HEK293 (cell line): ENCODE data around the gene IL20RA.

Experiments used
- CTCF ChIA-PET: fragments of 350-600 bp; formaldehyde crosslinking; extraction: SDS; loops from one replicate; lab custom pipeline; 2021; ENCODE audit warnings: antibody characterized with exemption; lab: Yijun Ruan, JAX
- POLR2A ChIA-PET: fragments of 300-600 bp; formaldehyde crosslinking; extraction: SDS; loops from one replicate; lab custom pipeline; 2020; ENCODE audit warnings: antibody characterized with exemption, inconsistent platforms; lab: Yijun Ruan, JAX
- H3K27ac ChIP-seq: fragments of 200-500 bp; sonication (Bioruptor generic); 2 replicates; pipeline ENCODE4 v1.5.1; 2014; ENCODE audit warnings: low read depth, low read length, control low read depth, inconsistent platforms; ENCODE audit errors: extremely low read depth
- H3K36me3 ChIP-seq, 2 experiments: fragments of 200-500 bp in 1 of 2; sonication (Bioruptor generic) in 1 of 2; 1 replicate in 1 of 2; 2 replicates in 1 of 2; pipeline ENCODE4 v1.5.1; 2014 to 2017; ENCODE audit warnings: inconsistent platforms in 2 of 2, low read length in 2 of 2; ENCODE audit not compliant: control insufficient read depth in 2 of 2, insufficient read depth in 1 of 2
- H3K4me1 ChIP-seq: fragments of 200-500 bp; sonication (Bioruptor generic); 2 replicates; pipeline ENCODE4 v1.5.1; 2014; ENCODE audit warnings: mild to moderate bottlenecking, low read length, inconsistent platforms; ENCODE audit not compliant: control insufficient read depth, insufficient read depth
- H3K4me3 ChIP-seq: 2 replicates; pipeline ENCODE4 v1.5.1; 2011; ENCODE audit warnings: low read depth, mild to moderate bottlenecking, control low read depth, low read length, moderate library complexity
- H3K9me3 ChIP-seq: fragments of 200-500 bp; sonication (Bioruptor generic); 2 replicates; pipeline ENCODE4 v1.5.1; 2014; ENCODE audit warnings: low read depth, low read length, inconsistent platforms; ENCODE audit not compliant: control insufficient read depth, insufficient read depth
- AEBP2 ChIP-seq: fragments of 450-650 bp; formaldehyde crosslinking; IDR thresholded peaks from 2 replicates; pipeline ENCODE4 v1.5.1; 2016; ENCODE audit warnings: missing biosample characterization, missing genetic modification characterization, borderline replicate concordance
- ATF2 ChIP-seq: fragments of 450-650 bp; formaldehyde crosslinking; IDR thresholded peaks from 2 replicates; pipeline ENCODE4 v1.5.1; 2016; ENCODE audit warnings: missing biosample characterization, missing genetic modification characterization, low read depth
- BCL11A ChIP-seq: fragments of 450-650 bp; formaldehyde crosslinking; IDR thresholded peaks from 2 replicates; pipeline ENCODE4 v1.5.1; 2016; ENCODE audit warnings: low read depth, missing biosample characterization, missing genetic modification characterization
- BCL6B ChIP-seq: fragments of 450-650 bp; formaldehyde crosslinking; IDR thresholded peaks from 2 replicates; pipeline ENCODE4 v1.5.1; 2017; ENCODE audit warnings: missing biosample characterization, missing genetic modification characterization
- SP7 ChIP-seq: fragments of 450-650 bp; formaldehyde crosslinking; IDR thresholded peaks from 2 replicates; pipeline ENCODE4 v1.5.1; 2016; ENCODE audit warnings: missing biosample characterization, missing genetic modification characterization
- ZBTB17 ChIP-seq: fragments of 450-650 bp; formaldehyde crosslinking; IDR thresholded peaks from 2 replicates; pipeline ENCODE4 v1.5.1; 2016; ENCODE audit warnings: missing biosample characterization, missing genetic modification characterization
- ZNF138 ChIP-seq: fragments of 450-650 bp; formaldehyde crosslinking; IDR thresholded peaks from 2 replicates; pipeline ENCODE4 v1.5.1; 2016; ENCODE audit warnings: missing biosample characterization, missing genetic modification characterization, borderline replicate concordance
- ZNF19 ChIP-seq: fragments of 450-650 bp; formaldehyde crosslinking; IDR thresholded peaks from 2 replicates; pipeline ENCODE4; 2016; ENCODE audit warnings: missing biosample characterization, missing genetic modification characterization, low read depth
- ZNF223 ChIP-seq: fragments of 450-650 bp; formaldehyde crosslinking; IDR thresholded peaks from 2 replicates; pipeline ENCODE4 v1.5.1; 2016; ENCODE audit warnings: missing biosample characterization, missing genetic modification characterization
- ZNF280D ChIP-seq: fragments of 450-650 bp; formaldehyde crosslinking; IDR thresholded peaks from 2 replicates; pipeline ENCODE4 v1.5.1; 2016; ENCODE audit warnings: missing biosample characterization, missing genetic modification characterization
- ZNF324 ChIP-seq: fragments of 450-650 bp; formaldehyde crosslinking; IDR thresholded peaks from 2 replicates; pipeline ENCODE4 v1.5.1; 2016; ENCODE audit warnings: missing biosample characterization, missing genetic modification characterization
- ZNF48 ChIP-seq: fragments of 450-650 bp; formaldehyde crosslinking; IDR thresholded peaks from 2 replicates; pipeline ENCODE4 v1.5.1; 2016; ENCODE audit warnings: missing biosample characterization, missing genetic modification characterization
- ZNF513 ChIP-seq: fragments of 450-650 bp; IDR thresholded peaks from 2 replicates; pipeline ENCODE4 v1.5.1; 2018; ENCODE audit warnings: missing biosample characterization, missing genetic modification characterization
- ZNF514 ChIP-seq: fragments of 450-650 bp; formaldehyde crosslinking; IDR thresholded peaks from 2 replicates; pipeline ENCODE4 v1.5.1; 2016; ENCODE audit warnings: missing biosample characterization, missing genetic modification characterization
- ZNF530 ChIP-seq: fragments of 450-650 bp; formaldehyde crosslinking; IDR thresholded peaks from 2 replicates; pipeline ENCODE4 v1.5.1; 2016; ENCODE audit warnings: low read depth, missing biosample characterization, missing genetic modification characterization
- ZNF558 ChIP-seq: fragments of 450-650 bp; formaldehyde crosslinking; IDR thresholded peaks from 2 replicates; pipeline ENCODE4 v1.5.1; 2016; ENCODE audit warnings: missing biosample characterization, missing genetic modification characterization
- ZNF645 ChIP-seq: fragments of 450-650 bp; formaldehyde crosslinking; IDR thresholded peaks from 2 replicates; pipeline ENCODE4; 2016; ENCODE audit warnings: missing biosample characterization, missing genetic modification characterization
- ZNF658 ChIP-seq: fragments of 450-650 bp; formaldehyde crosslinking; IDR thresholded peaks from 2 replicates; pipeline ENCODE4; 2016; ENCODE audit warnings: missing biosample characterization, missing genetic modification characterization
- ZNF664 ChIP-seq: fragments of 450-650 bp; formaldehyde crosslinking; IDR thresholded peaks from 2 replicates; pipeline ENCODE4 v1.5.1; 2016; ENCODE audit warnings: missing biosample characterization, missing genetic modification characterization
- ZNF707 ChIP-seq: fragments of 450-650 bp; formaldehyde crosslinking; IDR thresholded peaks from 2 replicates; pipeline ENCODE4 v1.5.1; 2016; ENCODE audit warnings: missing biosample characterization, missing genetic modification characterization
- TF ChIP-seq, protein P1 (sequence below): fragments of 450-650 bp; formaldehyde crosslinking; IDR thresholded peaks from 2 replicates; pipeline ENCODE4 v1.5.1; 2017; ENCODE audit warnings: missing biosample characterization, missing genetic modification characterization
- TF ChIP-seq, protein P2 (sequence below): fragments of 450-650 bp; formaldehyde crosslinking; IDR thresholded peaks from 2 replicates; pipeline ENCODE4 v1.5.1; 2017; ENCODE audit warnings: missing biosample characterization, missing genetic modification characterization

The IL20RA gene

DNA sequence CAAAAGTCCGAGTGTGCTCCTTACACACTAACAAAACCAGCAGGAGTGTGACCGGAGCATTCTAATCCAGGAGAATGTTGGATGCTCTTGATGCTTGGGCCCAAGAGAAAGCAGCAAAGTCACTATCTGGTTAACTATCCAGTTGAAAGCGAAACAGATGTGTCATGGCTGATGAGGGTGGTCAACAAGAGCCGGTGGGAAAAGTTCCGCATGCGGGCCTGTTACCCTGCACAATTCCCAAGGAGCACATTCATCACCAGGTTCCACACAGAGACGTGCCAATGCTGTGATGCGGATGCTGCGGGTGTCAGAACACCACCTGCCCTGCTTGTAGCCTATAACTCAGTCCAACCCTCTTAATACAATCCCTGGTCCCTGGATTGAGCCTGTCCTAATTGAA lies 38.7 kb downstream of the IL20RA start:
- CTCF ChIA-PET = no interaction called here
- no peak overlapping the region for H3K4me3 ChIP-seq
- H3K4me1 ChIP-seq = peaks cover 4% of the 10 kb centered on the region; the same call in 1 of the 2 replicates
- TF ChIP-seq ZNF514 = no peak
- no peak for TF ChIP-seq ZNF707 (tag by site-specific recombination)
- no peak for TF ChIP-seq ZNF223
- no peak for TF ChIP-seq ATF2
- TF ChIP-seq ZNF513 (tag by site-specific recombination) = no peak
- TF ChIP-seq ZNF664 (tag by site-specific recombination) = no peak
- no peak for TF ChIP-seq ZNF48 (tag by site-specific recombination)
- no peak for TF ChIP-seq ZBTB17 (tag by site-specific recombination)
- TF ChIP-seq, protein P1, sequence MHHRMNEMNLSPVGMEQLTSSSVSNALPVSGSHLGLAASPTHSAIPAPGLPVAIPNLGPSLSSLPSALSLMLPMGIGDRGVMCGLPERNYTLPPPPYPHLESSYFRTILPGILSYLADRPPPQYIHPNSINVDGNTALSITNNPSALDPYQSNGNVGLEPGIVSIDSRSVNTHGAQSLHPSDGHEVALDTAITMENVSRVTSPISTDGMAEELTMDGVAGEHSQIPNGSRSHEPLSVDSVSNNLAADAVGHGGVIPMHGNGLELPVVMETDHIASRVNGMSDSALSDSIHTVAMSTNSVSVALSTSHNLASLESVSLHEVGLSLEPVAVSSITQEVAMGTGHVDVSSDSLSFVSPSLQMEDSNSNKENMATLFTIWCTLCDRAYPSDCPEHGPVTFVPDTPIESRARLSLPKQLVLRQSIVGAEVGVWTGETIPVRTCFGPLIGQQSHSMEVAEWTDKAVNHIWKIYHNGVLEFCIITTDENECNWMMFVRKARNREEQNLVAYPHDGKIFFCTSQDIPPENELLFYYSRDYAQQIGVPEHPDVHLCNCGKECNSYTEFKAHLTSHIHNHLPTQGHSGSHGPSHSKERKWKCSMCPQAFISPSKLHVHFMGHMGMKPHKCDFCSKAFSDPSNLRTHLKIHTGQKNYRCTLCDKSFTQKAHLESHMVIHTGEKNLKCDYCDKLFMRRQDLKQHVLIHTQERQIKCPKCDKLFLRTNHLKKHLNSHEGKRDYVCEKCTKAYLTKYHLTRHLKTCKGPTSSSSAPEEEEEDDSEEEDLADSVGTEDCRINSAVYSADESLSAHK (tag by site-specific recombination) = no peak
- TF ChIP-seq ZNF324 = no peak
- TF ChIP-seq BCL11A (tag by site-specific recombination) = no peak
- H3K36me3 ChIP-seq = no peaks in the 10 kb centered on the region
- POLR2A ChIA-PET = interaction anchor here (0.6 kb wide), 1 partner anchor 365 kb away, joined by 4 read pairs; no protein-coding TSS in a partner anchor
- no peak overlapping the region for H3K27ac ChIP-seq
- no peaks in the 10 kb centered on the region for H3K9me3 ChIP-seq

DNA sequence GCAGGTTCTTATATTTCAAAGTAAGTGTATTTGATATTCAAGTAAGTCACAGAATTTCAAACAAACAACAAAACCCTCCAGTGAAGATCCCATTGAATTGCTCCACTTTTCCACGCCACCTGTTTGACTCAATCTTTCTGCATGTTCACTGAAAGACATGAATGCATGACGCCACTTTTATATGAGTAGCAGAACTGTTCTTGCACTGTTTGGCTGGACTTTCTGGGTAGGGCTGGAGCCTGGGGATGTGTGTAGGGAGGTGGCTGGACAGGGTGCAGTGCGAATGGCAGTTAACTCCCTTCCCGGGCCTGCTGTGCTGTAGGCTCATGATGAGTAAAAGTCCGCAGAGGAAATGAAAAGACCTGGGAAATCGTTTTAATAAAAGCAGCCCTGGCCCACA lies 39.7 kb downstream of the IL20RA start:
- Histone ChIP-seq H3K36me3 (no peaks in the 10 kb centered on the region), H3K27ac (no peak overlapping the region), H3K4me3 (no peak overlapping the region), H3K9me3 (no peaks in the 10 kb centered on the region), H3K4me1 (peaks cover 5% of the 10 kb centered on the region; the same call in 1 of the 2 replicates)
- CTCF ChIA-PET = interaction anchor here (0.6 kb wide), 1 partner anchor 420 kb away, joined by 3 read pairs; no protein-coding TSS in a partner anchor
- POLR2A ChIA-PET = no interaction called here
- TF ChIP-seq AEBP2 (tag by site-specific recombination) = no peak
- no peak for TF ChIP-seq ZNF658 (tag by site-specific recombination)
- no peak for TF ChIP-seq BCL6B (tag by site-specific recombination)
- TF ChIP-seq ZNF645 (tag by site-specific recombination) = no peak
- no peak for TF ChIP-seq ZNF280D (tag by site-specific recombination)
- no peak for TF ChIP-seq ZNF558
- no peak for TF ChIP-seq ZNF530
- no peak for TF ChIP-seq SP7
- TF ChIP-seq, protein P2, sequence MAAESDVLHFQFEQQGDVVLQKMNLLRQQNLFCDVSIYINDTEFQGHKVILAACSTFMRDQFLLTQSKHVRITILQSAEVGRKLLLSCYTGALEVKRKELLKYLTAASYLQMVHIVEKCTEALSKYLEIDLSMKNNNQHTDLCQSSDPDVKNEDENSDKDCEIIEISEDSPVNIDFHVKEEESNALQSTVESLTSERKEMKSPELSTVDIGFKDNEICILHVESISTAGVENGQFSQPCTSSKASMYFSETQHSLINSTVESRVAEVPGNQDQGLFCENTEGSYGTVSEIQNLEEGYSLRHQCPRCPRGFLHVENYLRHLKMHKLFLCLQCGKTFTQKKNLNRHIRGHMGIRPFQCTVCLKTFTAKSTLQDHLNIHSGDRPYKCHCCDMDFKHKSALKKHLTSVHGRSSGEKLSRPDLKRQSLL (tag by site-specific recombination) = no peak
- TF ChIP-seq ZNF19 (tag by site-specific recombination) = no peak
- no peak for TF ChIP-seq ZNF138 (tag by site-specific recombination)
